ENCODE measurements around the gene BCCIP.
A peak's percentile ranks its signal among the peaks of the same experiment; 100 is the strongest.

The BCCIP gene

GRCh38 chr10:125811251-125811650 is 12.1 kb upstream of the BCCIP start:
- H3K4me3 ChIP-seq (ENCODE audit: control insufficient read depth, low read depth, low read length) = no peak overlapping the region
- DNase-seq (ENCODE audit: low read depth) = no peak
- TF ChIP-seq CTCF (conservative IDR thresholded peaks at IDR 0.05; ENCODE audit: control insufficient read depth, insufficient read depth, low read depth, low read length) = no peak

- no peak overlapping the region for H3K4me3 ChIP-seq (ENCODE audit: control insufficient read depth, low read depth, low read length)
- TF ChIP-seq CTCF (conservative IDR thresholded peaks at IDR 0.05; ENCODE audit: control insufficient read depth, insufficient read depth, low read depth, low read length) = no peak
- DNase-seq (ENCODE audit: low read depth) = peak; percentile 16
Measured at GRCh38 chr10:125812128-125812750, 11.1 kb upstream of the BCCIP start.

- TF ChIP-seq CTCF (conservative IDR thresholded peaks at IDR 0.05; ENCODE audit: control insufficient read depth, insufficient read depth, low read depth, low read length) = no peak
- no peak for DNase-seq (ENCODE audit: low read depth)
- no peak overlapping the region for H3K4me3 ChIP-seq (ENCODE audit: control insufficient read depth, low read depth, low read length)
Measured at GRCh38 chr10:125815764-125816163, 7.6 kb upstream of the BCCIP start.

GRCh38 chr10:125816548-125816947 is 6.8 kb upstream of the BCCIP start:
- no peak for TF ChIP-seq CTCF (conservative IDR thresholded peaks at IDR 0.05; ENCODE audit: control insufficient read depth, insufficient read depth, low read depth, low read length)

GRCh38 chr10:125817337-125817946 is 5.9 kb upstream of the BCCIP start:
- H3K4me3 ChIP-seq (ENCODE audit: control insufficient read depth, low read depth, low read length) = no peak overlapping the region
- TF ChIP-seq CTCF (conservative IDR thresholded peaks at IDR 0.05; ENCODE audit: control insufficient read depth, insufficient read depth, low read depth, low read length) = no peak
- no peak for DNase-seq (ENCODE audit: low read depth)

More at GRCh38 chr10:125816548-125816947, 6.8 kb upstream of the BCCIP start:
- no peak overlapping the region for H3K4me3 ChIP-seq (ENCODE audit: control insufficient read depth, low read depth, low read length)
- DNase-seq (ENCODE audit: low read depth) = no peak

GRCh38 chr10:125820701-125821100 is 2.6 kb upstream of the BCCIP start:
- no peak for DNase-seq (ENCODE audit: low read depth)
- H3K4me3 ChIP-seq (ENCODE audit: control insufficient read depth, low read depth, low read length) = no peak overlapping the region
- no peak for TF ChIP-seq CTCF (conservative IDR thresholded peaks at IDR 0.05; ENCODE audit: control insufficient read depth, insufficient read depth, low read depth, low read length)
